ENCODE measurements around the gene HPCA.

The HPCA gene

DNA sequence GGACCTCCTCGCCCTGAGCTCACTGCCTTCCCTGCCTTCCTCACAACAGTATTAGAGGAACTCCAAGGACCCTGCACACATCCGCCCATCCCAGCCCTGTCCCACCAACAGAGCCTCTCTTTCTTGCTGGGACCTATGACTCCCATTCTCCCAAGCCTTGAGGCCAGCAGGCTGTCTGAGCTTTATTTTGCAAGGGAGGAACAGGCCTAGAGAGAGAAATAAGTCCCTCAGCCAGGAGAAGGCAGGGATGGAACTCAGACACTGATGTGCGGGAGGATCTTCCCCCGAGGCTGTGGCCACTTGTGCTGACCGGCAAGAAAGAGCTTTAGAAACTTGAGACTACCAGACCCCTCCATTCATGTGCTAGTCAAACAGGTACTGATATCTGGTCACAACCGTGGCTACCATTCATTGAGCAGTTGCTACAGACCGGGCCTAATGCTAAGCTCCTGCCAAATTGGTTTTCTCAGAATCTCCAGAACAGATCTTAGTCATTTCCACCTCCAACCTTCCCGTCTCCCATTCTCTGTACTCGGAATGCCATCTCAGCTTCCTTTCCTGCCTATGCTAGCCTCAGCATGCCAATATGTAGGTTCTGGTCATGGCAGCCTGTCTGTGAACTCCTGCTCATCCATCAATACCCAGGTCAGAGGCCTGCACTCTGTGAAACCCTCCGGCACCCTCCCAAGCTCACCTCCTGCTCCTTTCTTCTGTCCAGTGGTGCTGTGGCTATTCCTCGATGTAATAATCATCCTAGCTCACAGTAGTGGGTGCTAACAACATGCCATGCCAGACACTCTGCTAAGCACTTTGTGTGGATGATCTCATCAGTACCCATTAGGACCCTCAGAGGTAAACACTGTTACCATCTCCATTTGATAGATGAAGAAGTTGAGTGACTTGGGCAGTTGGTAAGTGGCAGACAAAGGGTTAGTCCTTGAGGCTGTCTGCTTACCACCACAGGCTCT, 11.1 kb downstream of the HPCA start:
- no peaks in the 10 kb centered on the region for H3K9me3 Mint-ChIP-seq

DNA sequence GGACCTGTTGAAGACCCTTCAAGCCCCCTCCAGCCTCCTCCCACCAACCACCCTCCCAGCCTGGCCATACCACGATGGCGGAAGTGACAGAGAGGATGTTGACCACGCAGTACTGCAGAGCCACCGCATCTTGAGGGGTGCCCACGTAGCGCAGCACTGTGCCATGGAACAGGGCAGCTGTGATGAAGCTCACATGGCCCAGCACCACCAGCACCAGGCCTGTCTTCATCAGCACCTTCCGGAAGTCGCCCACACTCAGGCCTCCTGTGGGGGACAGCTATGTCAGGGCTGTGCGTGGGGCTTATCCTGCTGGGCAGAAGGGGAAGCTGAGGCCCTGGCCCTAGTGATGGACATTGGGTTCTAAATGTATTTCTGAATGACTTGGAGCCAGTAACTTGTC, 11.8 kb downstream of the HPCA start:
- no peaks in the 10 kb centered on the region for H3K36me3 Mint-ChIP-seq (ENCODE audit: low read depth)
- no peaks in the 10 kb centered on the region for H3K9me3 Mint-ChIP-seq
- no peak overlapping the region for H3K4me3 Mint-ChIP-seq
- no peak overlapping the region for H3K27ac Mint-ChIP-seq
- peaks cover 55% of the 10 kb centered on the region for H3K27me3 Mint-ChIP-seq (ENCODE audit: low read depth)
- peaks cover 5% of the 10 kb centered on the region for H3K4me1 Mint-ChIP-seq
- TF ChIP-seq, protein P1, sequence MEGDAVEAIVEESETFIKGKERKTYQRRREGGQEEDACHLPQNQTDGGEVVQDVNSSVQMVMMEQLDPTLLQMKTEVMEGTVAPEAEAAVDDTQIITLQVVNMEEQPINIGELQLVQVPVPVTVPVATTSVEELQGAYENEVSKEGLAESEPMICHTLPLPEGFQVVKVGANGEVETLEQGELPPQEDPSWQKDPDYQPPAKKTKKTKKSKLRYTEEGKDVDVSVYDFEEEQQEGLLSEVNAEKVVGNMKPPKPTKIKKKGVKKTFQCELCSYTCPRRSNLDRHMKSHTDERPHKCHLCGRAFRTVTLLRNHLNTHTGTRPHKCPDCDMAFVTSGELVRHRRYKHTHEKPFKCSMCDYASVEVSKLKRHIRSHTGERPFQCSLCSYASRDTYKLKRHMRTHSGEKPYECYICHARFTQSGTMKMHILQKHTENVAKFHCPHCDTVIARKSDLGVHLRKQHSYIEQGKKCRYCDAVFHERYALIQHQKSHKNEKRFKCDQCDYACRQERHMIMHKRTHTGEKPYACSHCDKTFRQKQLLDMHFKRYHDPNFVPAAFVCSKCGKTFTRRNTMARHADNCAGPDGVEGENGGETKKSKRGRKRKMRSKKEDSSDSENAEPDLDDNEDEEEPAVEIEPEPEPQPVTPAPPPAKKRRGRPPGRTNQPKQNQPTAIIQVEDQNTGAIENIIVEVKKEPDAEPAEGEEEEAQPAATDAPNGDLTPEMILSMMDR (IDR thresholded peaks at IDR 0.05; ENCODE audit: unreplicated experiment in 3 of 3) = no peak

More for the DNA sequence above, 11.1 kb downstream of the HPCA start:
- peak overlapping the region; percentile 16 to 56 (median 22) for H3K27ac Mint-ChIP-seq
- no peaks in the 10 kb centered on the region for H3K36me3 Mint-ChIP-seq (ENCODE audit: low read depth)
- TF ChIP-seq, protein P1 (IDR thresholded peaks at IDR 0.05; ENCODE audit: unreplicated experiment in 3 of 3) = no peak
- H3K4me3 Mint-ChIP-seq = peak overlapping the region in 2 of 3 experiments; percentile 2 to 29
- H3K27me3 Mint-ChIP-seq (ENCODE audit: low read depth) = peaks cover 52% of the 10 kb centered on the region
- H3K4me1 Mint-ChIP-seq = peaks cover 8% of the 10 kb centered on the region

DNA sequence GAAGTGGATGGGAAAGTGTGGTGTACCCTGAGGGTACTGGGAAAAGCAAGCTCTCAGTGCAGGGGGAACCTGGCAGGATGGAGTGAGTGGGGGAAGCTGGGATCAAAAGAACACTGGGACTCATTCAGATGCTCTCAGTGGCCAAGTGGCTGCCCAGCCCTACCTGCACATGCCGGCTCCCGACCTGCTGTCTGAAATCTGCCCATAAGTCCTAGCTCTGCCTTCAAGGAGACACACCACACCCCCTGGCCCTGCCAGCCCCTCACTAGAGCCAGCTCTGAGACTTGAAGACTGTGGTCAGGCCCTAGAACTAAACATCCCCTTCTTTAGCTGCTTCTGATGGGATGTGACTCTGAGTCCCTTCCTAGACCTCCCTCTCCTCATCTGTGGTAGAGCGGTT, 12.7 kb downstream of the HPCA start:
- peak overlapping the region; percentile 13 to 63 (median 61) for H3K4me3 Mint-ChIP-seq
- no peaks in the 10 kb centered on the region for H3K9me3 Mint-ChIP-seq
- peaks cover 60% of the 10 kb centered on the region for H3K27me3 Mint-ChIP-seq (ENCODE audit: low read depth)
- no peaks in the 10 kb centered on the region for H3K36me3 Mint-ChIP-seq (ENCODE audit: low read depth)
- TF ChIP-seq, protein P1 (IDR thresholded peaks at IDR 0.05; ENCODE audit: unreplicated experiment in 3 of 3) = no peak
- H3K4me1 Mint-ChIP-seq = peaks cover 5% of the 10 kb centered on the region
- no peak overlapping the region for H3K27ac Mint-ChIP-seq

DNA sequence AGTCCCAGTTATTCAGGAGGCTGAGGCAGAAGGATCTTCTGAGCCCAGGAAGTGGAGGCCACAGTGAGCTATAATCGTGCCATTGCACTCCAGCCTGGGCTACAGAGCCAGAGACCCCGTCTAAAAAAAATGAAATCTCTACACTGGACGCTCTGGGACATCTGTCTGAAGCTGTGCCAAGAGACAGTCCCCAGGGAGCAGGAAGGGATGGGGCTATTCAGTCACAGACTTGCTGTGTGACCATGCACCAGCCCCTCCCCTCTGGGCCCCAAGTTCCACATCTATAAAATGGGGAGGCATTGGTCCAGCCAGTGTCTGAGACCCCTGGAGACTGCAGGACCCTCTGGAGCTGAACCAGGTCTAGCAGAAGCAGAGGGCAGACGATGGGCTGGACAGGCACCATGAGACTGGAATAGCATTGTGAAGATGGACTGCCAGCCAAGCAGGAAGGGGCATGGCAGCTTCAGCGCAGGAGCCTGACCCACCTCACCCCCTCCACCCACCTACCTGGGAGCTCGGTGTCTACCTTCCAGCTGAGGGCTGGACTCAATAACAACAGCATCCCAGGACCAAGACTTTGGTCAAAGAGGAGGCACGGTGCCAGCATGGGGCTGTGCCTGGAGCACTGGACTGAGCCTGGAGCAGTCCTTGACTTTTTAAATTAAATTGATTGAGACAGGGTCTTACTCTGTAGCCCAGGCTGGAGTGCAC, 13.4 kb downstream of the HPCA start:
- no peaks in the 10 kb centered on the region for H3K36me3 Mint-ChIP-seq (ENCODE audit: low read depth)
- TF ChIP-seq, protein P1 (IDR thresholded peaks at IDR 0.05; ENCODE audit: unreplicated experiment in 3 of 3) = no peak
- peaks cover 5% of the 10 kb centered on the region for H3K4me1 Mint-ChIP-seq
- H3K9me3 Mint-ChIP-seq = no peaks in the 10 kb centered on the region
- H3K4me3 Mint-ChIP-seq = peak overlapping the region; percentile 67 to 87 (median 79)
- no peak overlapping the region for H3K27ac Mint-ChIP-seq
- peaks cover 64% of the 10 kb centered on the region for H3K27me3 Mint-ChIP-seq (ENCODE audit: low read depth)

DNA sequence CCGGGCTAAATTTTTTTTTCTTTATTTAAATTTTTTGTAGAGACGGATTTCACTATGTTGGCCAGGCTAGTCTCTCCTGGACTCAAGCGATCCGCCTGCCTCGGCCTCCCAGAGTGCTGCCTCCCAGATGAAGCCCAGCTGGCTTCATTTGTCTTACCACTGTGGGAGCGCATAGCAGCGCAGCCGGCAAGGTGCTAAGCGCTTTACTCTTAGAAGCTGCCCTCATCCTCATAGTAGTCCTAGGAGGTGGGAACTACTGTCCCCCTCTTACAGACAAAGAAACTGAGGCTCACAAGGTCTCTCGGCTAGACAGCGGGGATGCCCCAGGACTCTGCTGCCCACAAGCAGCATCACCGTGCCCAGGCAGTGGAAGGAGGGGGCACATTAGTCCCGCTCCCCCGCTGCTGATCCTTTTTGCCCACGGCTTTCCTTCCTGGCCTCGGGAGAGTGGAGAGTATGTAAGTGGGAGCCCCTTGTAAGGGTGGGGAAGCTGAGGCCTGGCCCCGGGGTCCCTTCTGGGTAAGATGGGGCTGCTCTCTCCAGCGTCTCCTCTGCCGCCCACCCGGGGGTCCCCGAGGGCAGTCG, 14.2 kb downstream of the HPCA start:
- Mint-ChIP-seq H3K36me3 (ENCODE audit: low read depth) (no peaks in the 10 kb centered on the region), H3K4me1 (peaks cover 5% of the 10 kb centered on the region), H3K9me3 (no peaks in the 10 kb centered on the region), H3K4me3 (peak overlapping the region; percentile 79 to 87 (median 86)), H3K27ac (peak overlapping the region in 1 of 3 experiments; percentile 78), H3K27me3 (ENCODE audit: low read depth) (peaks cover 64% of the 10 kb centered on the region)
- TF ChIP-seq, protein P1 (IDR thresholded peaks at IDR 0.05; ENCODE audit: unreplicated experiment in 3 of 3) = no peak

Measured in nephron (organoid).